BE2C (cell line): ENCODE data around the gene UBE2L6.

ENCODE experiments used
- DNase-seq: peaks from one replicate; pipeline ENCODE4 v3.0.0-alpha.2; 2020
- H3K27me3 ChIP-seq: fragments of 250-450 bp; sonication (Bioruptor Pico); 2 replicates; pipeline ENCODE4 v1.5.1; 2020; ENCODE audit warnings: mild to moderate bottlenecking
- H3K36me3 ChIP-seq: fragments of 250-450 bp; sonication (Bioruptor Pico); 2 replicates; pipeline ENCODE4 v1.5.1; 2020; ENCODE audit warnings: mild to moderate bottlenecking
- H3K4me1 ChIP-seq: fragments of 250-450 bp; sonication (Bioruptor Pico); 2 replicates; pipeline ENCODE4 v1.5.1; 2020
- H3K4me3 ChIP-seq: 2 replicates; pipeline ENCODE4 v1.5.1; 2011; ENCODE audit warnings: low read depth, low read length
- H3K9me3 ChIP-seq: fragments of 250-450 bp; sonication (Bioruptor Pico); 2 replicates; pipeline ENCODE4 v1.5.1; 2020
- TF ChIP-seq, protein P1 (sequence below): IDR thresholded peaks from 2 replicates; pipeline ENCODE4 v1.5.1; 2012; ENCODE audit warnings: mild to moderate bottlenecking, low read depth, low read length

UBE2L6 gene

DNA sequence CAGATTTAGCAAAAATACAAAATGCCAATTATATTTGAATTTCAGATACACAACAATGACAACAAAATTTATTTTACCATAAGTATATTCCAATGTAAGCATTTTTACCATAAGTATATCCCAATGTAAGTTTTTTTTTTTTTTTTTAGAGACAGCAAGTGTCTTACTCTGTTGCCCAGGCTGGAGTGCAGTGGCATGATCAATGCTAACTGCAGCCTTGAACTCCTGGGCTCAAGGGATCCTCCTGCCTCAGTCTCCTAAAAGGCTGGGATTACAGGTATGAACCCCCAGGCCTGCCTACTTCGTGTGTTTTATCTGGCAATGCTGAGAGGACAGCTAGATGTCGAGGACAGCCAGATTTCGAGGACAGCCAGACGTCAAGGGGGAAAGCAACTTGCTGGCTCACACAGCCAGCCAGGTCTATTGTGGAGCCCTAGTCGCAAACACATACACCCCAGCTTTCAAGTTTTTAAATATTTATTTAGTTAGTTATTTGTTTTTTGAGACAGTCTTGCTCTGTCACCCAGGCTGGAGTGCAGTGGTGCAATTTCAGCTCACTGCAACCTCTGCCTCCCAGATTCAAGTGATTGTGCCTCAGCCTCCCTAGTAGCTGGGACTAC, 28.9 kb upstream of the UBE2L6 start:
- H3K4me3 ChIP-seq, result no peak overlapping the region
- H3K4me1 ChIP-seq, result no peaks in the 10 kb centered on the region
- no peaks in the 10 kb centered on the region for H3K9me3 ChIP-seq
- DNase-seq, result no peak
- H3K27me3 ChIP-seq, result no peaks in the 10 kb centered on the region
- TF ChIP-seq, protein P1, sequence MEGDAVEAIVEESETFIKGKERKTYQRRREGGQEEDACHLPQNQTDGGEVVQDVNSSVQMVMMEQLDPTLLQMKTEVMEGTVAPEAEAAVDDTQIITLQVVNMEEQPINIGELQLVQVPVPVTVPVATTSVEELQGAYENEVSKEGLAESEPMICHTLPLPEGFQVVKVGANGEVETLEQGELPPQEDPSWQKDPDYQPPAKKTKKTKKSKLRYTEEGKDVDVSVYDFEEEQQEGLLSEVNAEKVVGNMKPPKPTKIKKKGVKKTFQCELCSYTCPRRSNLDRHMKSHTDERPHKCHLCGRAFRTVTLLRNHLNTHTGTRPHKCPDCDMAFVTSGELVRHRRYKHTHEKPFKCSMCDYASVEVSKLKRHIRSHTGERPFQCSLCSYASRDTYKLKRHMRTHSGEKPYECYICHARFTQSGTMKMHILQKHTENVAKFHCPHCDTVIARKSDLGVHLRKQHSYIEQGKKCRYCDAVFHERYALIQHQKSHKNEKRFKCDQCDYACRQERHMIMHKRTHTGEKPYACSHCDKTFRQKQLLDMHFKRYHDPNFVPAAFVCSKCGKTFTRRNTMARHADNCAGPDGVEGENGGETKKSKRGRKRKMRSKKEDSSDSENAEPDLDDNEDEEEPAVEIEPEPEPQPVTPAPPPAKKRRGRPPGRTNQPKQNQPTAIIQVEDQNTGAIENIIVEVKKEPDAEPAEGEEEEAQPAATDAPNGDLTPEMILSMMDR, result no peak
- no peaks in the 10 kb centered on the region for H3K36me3 ChIP-seq

DNA sequence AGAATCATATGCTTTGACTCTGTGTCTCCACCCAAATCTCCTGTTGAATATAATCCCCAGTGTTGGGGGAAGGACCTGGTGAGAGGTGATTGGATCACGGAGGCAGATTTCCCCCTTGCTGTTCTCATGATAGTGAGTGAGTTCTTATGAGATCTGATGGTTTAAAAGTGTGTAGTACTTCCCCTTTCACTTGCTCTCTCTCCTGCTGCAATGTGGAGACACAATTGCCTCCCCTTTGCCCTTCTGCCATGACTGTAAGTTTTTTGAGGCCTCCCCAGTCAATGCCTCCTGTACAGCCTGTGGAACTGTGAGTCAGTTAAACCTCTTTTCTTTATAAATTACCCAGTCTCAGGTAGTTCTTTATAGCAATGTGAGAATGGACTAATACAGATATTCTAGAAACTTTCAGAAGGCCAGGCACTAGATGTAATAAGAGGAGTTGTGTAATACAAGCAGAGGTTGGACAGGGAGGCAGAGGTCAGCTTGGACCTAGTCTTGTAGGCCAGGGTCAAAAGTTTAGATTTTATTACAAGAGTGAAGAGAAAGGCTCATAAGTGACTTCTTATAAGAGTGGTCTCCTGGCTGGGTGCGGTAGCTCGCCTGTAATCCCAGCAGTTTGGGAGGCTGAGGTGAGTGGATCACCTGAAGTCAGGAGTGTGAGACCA, 20.7 kb upstream of the UBE2L6 start:
- Histone ChIP-seq H3K4me3 (no peak overlapping the region), H3K27me3 (no peaks in the 10 kb centered on the region), H3K36me3 (no peaks in the 10 kb centered on the region), H3K4me1 (no peaks in the 10 kb centered on the region), H3K9me3 (no peaks in the 10 kb centered on the region)
- DNase-seq, result no peak
- TF ChIP-seq, protein P1, result no peak

DNA sequence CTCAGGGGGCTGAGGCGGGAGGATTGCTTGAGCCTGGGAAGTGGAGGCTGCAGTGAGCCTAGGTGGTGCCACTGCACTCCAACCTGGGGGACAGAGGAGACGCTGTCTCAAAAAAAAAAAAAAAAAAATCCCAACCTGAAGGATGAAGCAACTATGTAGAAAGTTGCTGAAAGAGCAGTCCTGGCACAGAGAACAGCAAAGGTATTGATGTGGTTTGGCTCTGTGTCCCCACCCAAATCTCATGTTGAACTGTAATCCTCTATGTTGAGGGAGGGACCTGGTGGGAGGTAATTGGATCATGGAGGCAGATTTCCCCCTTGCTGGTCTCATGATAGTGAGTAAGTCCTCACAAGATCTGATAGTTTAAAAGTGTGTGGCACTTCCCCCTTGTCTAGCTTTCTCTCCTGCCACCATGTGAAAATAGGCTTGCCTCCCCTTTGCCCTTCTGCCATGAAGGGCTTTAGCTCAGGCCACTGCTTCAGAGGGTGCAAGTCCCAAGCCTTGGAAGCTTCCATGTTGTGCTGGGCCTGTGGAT, 19.3 kb upstream of the UBE2L6 start:
- H3K4me1 ChIP-seq, result no peaks in the 10 kb centered on the region
- no peaks in the 10 kb centered on the region for H3K9me3 ChIP-seq
- no peaks in the 10 kb centered on the region for H3K27me3 ChIP-seq
- H3K4me3 ChIP-seq, result no peak overlapping the region
- TF ChIP-seq, protein P1, result no peak
- DNase-seq, result no peak
- H3K36me3 ChIP-seq, result no peaks in the 10 kb centered on the region

DNA sequence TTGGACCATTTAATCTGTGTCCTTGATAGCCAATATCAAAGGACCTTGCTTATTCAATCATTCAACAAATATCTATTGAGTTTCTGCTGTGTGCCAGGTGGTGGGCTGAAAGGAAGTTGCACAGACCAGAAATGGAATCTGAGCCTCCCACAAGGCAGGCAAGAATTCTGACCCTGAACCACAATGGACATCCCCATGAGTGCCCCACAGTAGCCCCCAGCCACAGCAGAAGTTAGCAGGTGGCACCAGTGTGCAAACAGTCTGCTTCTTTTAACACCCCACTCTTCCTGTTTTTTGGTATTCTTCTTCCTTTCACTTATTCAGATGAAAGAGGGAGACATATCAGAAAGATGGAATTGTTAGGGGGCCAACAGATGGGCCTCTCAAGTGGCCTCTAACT, 17.8 kb upstream of the UBE2L6 start:
- no peak for DNase-seq
- no peaks in the 10 kb centered on the region for H3K9me3 ChIP-seq

DNA sequence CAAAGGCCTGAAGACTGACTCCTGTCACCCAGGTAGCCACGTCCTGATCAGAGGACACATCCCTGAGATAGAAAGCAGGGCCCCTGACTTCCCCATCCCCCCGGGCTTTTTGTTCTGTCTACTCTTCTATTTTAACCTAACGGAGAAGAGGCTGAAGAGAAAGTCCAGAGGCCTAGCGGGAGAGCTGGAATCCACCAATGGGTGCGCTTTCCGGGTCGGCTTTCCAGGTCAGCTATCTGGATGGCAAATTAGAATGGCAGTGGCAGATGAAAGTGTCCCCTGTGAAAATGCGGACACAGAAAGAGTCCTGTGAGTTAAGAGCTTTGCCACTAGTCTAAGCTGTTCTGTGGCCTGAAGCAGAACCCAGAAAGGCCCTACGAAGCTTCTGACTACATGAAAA, 16.9 kb upstream of the UBE2L6 start:
- no peaks in the 10 kb centered on the region for H3K9me3 ChIP-seq
- TF ChIP-seq, protein P1, result no peak
- H3K4me1 ChIP-seq, result no peaks in the 10 kb centered on the region
- DNase-seq, result no peak
- H3K36me3 ChIP-seq, result no peaks in the 10 kb centered on the region
- H3K27me3 ChIP-seq, result no peaks in the 10 kb centered on the region
- H3K4me3 ChIP-seq, result no peak overlapping the region

More for the DNA sequence above, 17.8 kb upstream of the UBE2L6 start:
- no peaks in the 10 kb centered on the region for H3K27me3 ChIP-seq
- TF ChIP-seq, protein P1, result no peak
- H3K36me3 ChIP-seq, result no peaks in the 10 kb centered on the region
- no peaks in the 10 kb centered on the region for H3K4me1 ChIP-seq
- H3K4me3 ChIP-seq, result no peak overlapping the region

DNA sequence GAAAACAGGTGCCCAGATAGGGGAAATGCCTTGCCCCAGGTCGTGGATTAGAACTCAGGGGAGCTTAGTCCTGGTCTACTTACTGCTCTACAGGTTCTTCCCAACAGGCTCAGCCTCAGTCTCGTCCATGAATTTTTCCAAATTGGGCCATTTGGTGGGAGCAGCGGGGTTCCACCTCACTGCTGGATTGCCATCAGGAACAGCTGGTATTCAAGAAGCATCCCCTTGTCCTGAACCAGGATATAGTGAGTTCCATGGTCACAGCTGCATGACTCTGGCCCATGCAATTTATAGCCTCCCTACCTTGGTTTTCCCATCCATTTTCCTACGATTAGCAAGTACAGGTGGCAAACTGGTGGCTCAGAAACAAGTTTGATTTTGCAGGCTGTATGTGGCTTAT, 6.6 kb upstream of the UBE2L6 start:
- H3K4me3 ChIP-seq, result no peak overlapping the region
- H3K9me3 ChIP-seq, result no peaks in the 10 kb centered on the region
- DNase-seq, result no peak
- no peaks in the 10 kb centered on the region for H3K27me3 ChIP-seq
- no peaks in the 10 kb centered on the region for H3K4me1 ChIP-seq
- H3K36me3 ChIP-seq, result no peaks in the 10 kb centered on the region
- TF ChIP-seq, protein P1, result no peak
